Upper lobe of left lung (tissue), 6 donors: ENCODE measurements around the gene MBD5. TPM values are rescaled to one million over a fixed set of nuclear protein-coding genes. Genes with fewer than 3 reads are reported as not detected.

ENCODE experiments used
- ATAC-seq, 2 donors: fragments of 200-7000 bp; cut with Tn5 transposase; one replicate each; pipeline ENCODE4 v1.9.1; 2022; ENCODE audit warnings: mild to moderate bottlenecking in 2 of 2, moderate library complexity in 2 of 2; ENCODE audit not compliant: low FRiP score in 2 of 2
- DNase-seq, 2 donors: peaks; one replicate each; pipeline ENCODE4 v3.0.0-alpha.2; 2019 to 2020
- H3K27ac ChIP-seq, 4 donors: fragments of 200-600 bp; sonication (generic); one replicate each; pipeline ENCODE4 v1.5.1; 2016 to 2019
- H3K27me3 ChIP-seq, 4 donors: fragments of 200-600 bp; sonication (generic); one replicate each; pipeline ENCODE4 v1.5.1; 2017 to 2019
- H3K36me3 ChIP-seq, 4 donors: fragments of 200-600 bp; sonication (generic); one replicate each; pipeline ENCODE4 v1.5.1; 2016 to 2019
- H3K4me1 ChIP-seq, 4 donors: fragments of 200-600 bp; sonication (generic); one replicate each; pipeline ENCODE4 v1.5.1; 2018 to 2019
- H3K4me3 ChIP-seq, 4 donors: fragments of 200-600 bp; sonication (generic); one replicate each; pipeline ENCODE4 v1.5.1; 2017 to 2019; ENCODE audit warnings: mild to moderate bottlenecking in 2 of 4, moderate library complexity in 1 of 4
- H3K9me3 ChIP-seq, 4 donors: fragments of 200-600 bp; sonication (generic); one replicate each; pipeline ENCODE4 v1.5.1; 2018 to 2019
- CTCF ChIP-seq, 6 experiments: fragments of 450-650 bp in 4 of 6; fragments of 200-600 bp in 2 of 6; sonication (generic) in 2 of 6; IDR thresholded peaks; one replicate each; pipeline ENCODE4 v1.5.1; 2016 to 2019; ENCODE audit warnings: antibody characterized with exemption in 6 of 6
- EP300 ChIP-seq, 4 donors: sonication (generic); formaldehyde crosslinking; IDR thresholded peaks; one replicate each; pipeline ENCODE4 v1.5.1; 2017; ENCODE audit warnings: antibody characterized with exemption in 4 of 4, control low read depth in 2 of 4
- POLR2A ChIP-seq, 4 donors: fragments of 450-650 bp; IDR thresholded peaks; one replicate each; pipeline ENCODE4 v1.5.1; 2016 to 2017; ENCODE audit warnings: antibody characterized with exemption in 4 of 4, mild to moderate bottlenecking in 2 of 4
- POLR2AphosphoS5 ChIP-seq, 2 donors: sonication (generic); formaldehyde crosslinking; IDR thresholded peaks; one replicate each; pipeline ENCODE4 v1.5.1; 2017; ENCODE audit warnings: antibody characterized with exemption in 2 of 2
- WGBS, 2 donors: methylation state at CpG; one replicate each; pipeline ENCODE4 v1.1.5; 2017 to 2018; 5-methylcytosine and 5-hydroxymethylcytosine counted together
- total RNA-seq, 6 donors: library from RNA; depleted of rRNA in 4 of 6; stranded (reverse); fragments of >200 nt in 4 of 6; gene quantifications; one replicate each; pipeline versions ENCODE4 v1.1.0 to v1.2.1, GENCODE V29; 2016 to 2021
- donor health status: DM: no; HTN: no; CAD: no; lungs with moderate emphysema.
- donor health status: DM: no; HTN: yes; CAD: no; lungs with severe emphysema.

Gene MBD5
- total RNA-seq, 6 donors from 2014 or later: 22.6 to 99.5 (median 27.5) TPM

- ATAC-seq: no peak
- WGBS, 2 donors: 75 to 79% methylated on average over 8 of the region's 8 CpGs
Observed at GRCh38 chr2:148529745-148530144, 508.9 kb downstream of the MBD5 start.

GRCh38 chr2:148530350-148530749 is 509.5 kb downstream of the MBD5 start:
- peaks cover 0 to 7% (median 5%) of the 10 kb centered on the region in 4 donors for H3K4me1 ChIP-seq
- no peaks in the 10 kb centered on the region for H3K36me3 ChIP-seq
- no peaks in the 10 kb centered on the region for H3K27me3 ChIP-seq
- ATAC-seq (no peak), DNase-seq (no peak)
- TF ChIP-seq CTCF (IDR thresholded peaks at IDR 0.05): no peak
- no peak for TF ChIP-seq EP300 (IDR thresholded peaks at IDR 0.05)
- TF ChIP-seq POLR2A (IDR thresholded peaks at IDR 0.05): no peak
- no peak for TF ChIP-seq POLR2AphosphoS5 (IDR thresholded peaks at IDR 0.05)
- H3K9me3 ChIP-seq: no peaks in the 10 kb centered on the region
- no peak overlapping the region for H3K4me3 ChIP-seq
- H3K27ac ChIP-seq: no peak overlapping the region
- 90 to 93% methylated on average over 4 of the region's 4 CpGs for WGBS, 2 donors

More at GRCh38 chr2:148529745-148530144, 508.9 kb downstream of the MBD5 start:
- H3K36me3 ChIP-seq: no peaks in the 10 kb centered on the region
- no peak overlapping the region for H3K27ac ChIP-seq
- no peak for DNase-seq
- no peaks in the 10 kb centered on the region for H3K9me3 ChIP-seq
- H3K27me3 ChIP-seq: no peaks in the 10 kb centered on the region
- H3K4me1 ChIP-seq: peaks cover 0 to 3% (median under 1%) of the 10 kb centered on the region in 4 donors
- no peak overlapping the region for H3K4me3 ChIP-seq
- no peak for TF ChIP-seq CTCF (IDR thresholded peaks at IDR 0.05)
- TF ChIP-seq EP300 (IDR thresholded peaks at IDR 0.05): no peak
- no peak for TF ChIP-seq POLR2A (IDR thresholded peaks at IDR 0.05)
- no peak for TF ChIP-seq POLR2AphosphoS5 (IDR thresholded peaks at IDR 0.05)

GRCh38 chr2:148531235-148531634 is 510.3 kb downstream of the MBD5 start:
- no peaks in the 10 kb centered on the region for H3K9me3 ChIP-seq
- H3K27me3 ChIP-seq: no peaks in the 10 kb centered on the region
- peaks cover 0 to 8% (median 5%) of the 10 kb centered on the region in 4 donors for H3K4me1 ChIP-seq
- TF ChIP-seq POLR2A (IDR thresholded peaks at IDR 0.05): no peak
- TF ChIP-seq CTCF (IDR thresholded peaks at IDR 0.05): no peak
- no peak for TF ChIP-seq EP300 (IDR thresholded peaks at IDR 0.05)
- TF ChIP-seq POLR2AphosphoS5 (IDR thresholded peaks at IDR 0.05): no peak
- H3K36me3 ChIP-seq: no peaks in the 10 kb centered on the region
- no peak for ATAC-seq
- H3K27ac ChIP-seq: no peak overlapping the region
- H3K4me3 ChIP-seq: no peak overlapping the region
- WGBS, 2 donors: 87 to 91% methylated on average over 4 to 7 of the region's 7 CpGs
- DNase-seq: no peak

- ATAC-seq (no peak), DNase-seq (no peak)
- no peaks in the 10 kb centered on the region for H3K27me3 ChIP-seq
- WGBS, 2 donors: 80 to 83% methylated on average over 13 of the region's 13 CpGs
- TF ChIP-seq POLR2AphosphoS5 (IDR thresholded peaks at IDR 0.05) (no peak), POLR2A (IDR thresholded peaks at IDR 0.05) (no peak), CTCF (IDR thresholded peaks at IDR 0.05) (no peak), EP300 (IDR thresholded peaks at IDR 0.05) (no peak)
- no peaks in the 10 kb centered on the region for H3K9me3 ChIP-seq
- no peaks in the 10 kb centered on the region for H3K36me3 ChIP-seq
- H3K27ac ChIP-seq: no peak overlapping the region
- no peak overlapping the region for H3K4me3 ChIP-seq
- H3K4me1 ChIP-seq: peaks cover 0 to 8% (median 5%) of the 10 kb centered on the region in 4 donors
Observed at GRCh38 chr2:148531669-148532428, 511.0 kb downstream of the MBD5 start.

- WGBS, 2 donors: 88 to 96% methylated on average over 8 of the region's 8 CpGs
Observed at GRCh38 chr2:148533004-148533403, 512.1 kb downstream of the MBD5 start.

More at GRCh38 chr2:148533004-148533403, 512.1 kb downstream of the MBD5 start:
- Histone ChIP-seq H3K27me3 (no peaks in the 10 kb centered on the region), H3K27ac (no peak overlapping the region), H3K9me3 (no peaks in the 10 kb centered on the region), H3K4me3 (no peak overlapping the region), H3K36me3 (no peaks in the 10 kb centered on the region), H3K4me1 (peaks cover 0 to 8% (median 5%) of the 10 kb centered on the region in 4 donors)
- TF ChIP-seq EP300 (IDR thresholded peaks at IDR 0.05): no peak
- no peak for TF ChIP-seq POLR2A (IDR thresholded peaks at IDR 0.05)
- no peak for TF ChIP-seq CTCF (IDR thresholded peaks at IDR 0.05)
- TF ChIP-seq POLR2AphosphoS5 (IDR thresholded peaks at IDR 0.05): no peak
- ATAC-seq: no peak
- DNase-seq: no peak
